Upper lobe of left lung (tissue), 6 donors: ENCODE results near the gene TTC28. TPM values are rescaled to one million over a fixed set of nuclear protein-coding genes. Genes with fewer than 3 reads are reported as not detected.

Experiments used
- ATAC-seq, 2 donors: fragments of 200-7000 bp; cut with Tn5 transposase; one replicate each; pipeline ENCODE4 v1.9.1; 2022; ENCODE audit warnings: mild to moderate bottlenecking in 2 of 2, moderate library complexity in 2 of 2; ENCODE audit not compliant: low FRiP score in 2 of 2
- DNase-seq, 2 donors: peaks; one replicate each; pipeline ENCODE4 v3.0.0-alpha.2; 2019 to 2020
- H3K27ac ChIP-seq, 4 donors: fragments of 200-600 bp; sonication (generic); one replicate each; pipeline ENCODE4 v1.5.1; 2016 to 2019
- H3K27me3 ChIP-seq, 4 donors: fragments of 200-600 bp; sonication (generic); one replicate each; pipeline ENCODE4 v1.5.1; 2017 to 2019
- H3K36me3 ChIP-seq, 4 donors: fragments of 200-600 bp; sonication (generic); one replicate each; pipeline ENCODE4 v1.5.1; 2016 to 2019
- H3K4me1 ChIP-seq, 4 donors: fragments of 200-600 bp; sonication (generic); one replicate each; pipeline ENCODE4 v1.5.1; 2018 to 2019
- H3K4me3 ChIP-seq, 4 donors: fragments of 200-600 bp; sonication (generic); one replicate each; pipeline ENCODE4 v1.5.1; 2017 to 2019; ENCODE audit warnings: mild to moderate bottlenecking in 2 of 4, moderate library complexity in 1 of 4
- H3K9me3 ChIP-seq, 4 donors: fragments of 200-600 bp; sonication (generic); one replicate each; pipeline ENCODE4 v1.5.1; 2018 to 2019
- CTCF ChIP-seq, 6 experiments: fragments of 450-650 bp in 4 of 6; fragments of 200-600 bp in 2 of 6; sonication (generic) in 2 of 6; IDR thresholded peaks; one replicate each; pipeline ENCODE4 v1.5.1; 2016 to 2019; ENCODE audit warnings: antibody characterized with exemption in 6 of 6
- EP300 ChIP-seq, 4 donors: sonication (generic); formaldehyde crosslinking; IDR thresholded peaks; one replicate each; pipeline ENCODE4 v1.5.1; 2017; ENCODE audit warnings: antibody characterized with exemption in 4 of 4, control low read depth in 2 of 4
- POLR2A ChIP-seq, 4 donors: fragments of 450-650 bp; IDR thresholded peaks; one replicate each; pipeline ENCODE4 v1.5.1; 2016 to 2017; ENCODE audit warnings: antibody characterized with exemption in 4 of 4, mild to moderate bottlenecking in 2 of 4
- POLR2AphosphoS5 ChIP-seq, 2 donors: sonication (generic); formaldehyde crosslinking; IDR thresholded peaks; one replicate each; pipeline ENCODE4 v1.5.1; 2017; ENCODE audit warnings: antibody characterized with exemption in 2 of 2
- WGBS, 2 donors: methylation state at CpG; one replicate each; pipeline ENCODE4 v1.1.5; 2017 to 2018; 5-methylcytosine and 5-hydroxymethylcytosine counted together
- total RNA-seq, 6 donors: library from RNA; depleted of rRNA in 4 of 6; stranded (reverse); fragments of >200 nt in 4 of 6; gene quantifications; one replicate each; pipeline versions ENCODE4 v1.1.0 to v1.2.1, GENCODE V29; 2016 to 2021
- donor health status: DM: no; HTN: no; CAD: no; lungs with moderate emphysema.
- donor health status: DM: no; HTN: yes; CAD: no; lungs with severe emphysema.

Gene TTC28
- total RNA-seq, 6 donors from 2014 or later = 30.1 to 69.4 (median 41.4) TPM

GRCh38 chr22:28440592-28441390, 238.8 kb downstream of the TTC28 start:
- TF ChIP-seq CTCF (IDR thresholded peaks at IDR 0.05) (peak in 1 of 6 experiments; percentile 11), POLR2AphosphoS5 (IDR thresholded peaks at IDR 0.05) (no peak), EP300 (IDR thresholded peaks at IDR 0.05) (no peak)
- no peak for DNase-seq
- no peak for ATAC-seq
- H3K4me1 ChIP-seq = peaks cover 6 to 37% (median 27%) of the 10 kb centered on the region in 4 donors
- H3K9me3 ChIP-seq = no peaks in the 10 kb centered on the region
- H3K36me3 ChIP-seq = no peaks in the 10 kb centered on the region
- H3K27me3 ChIP-seq = no peaks in the 10 kb centered on the region
- H3K4me3 ChIP-seq = peak overlapping the region in 3 of 4 donors; percentile 53 to 61 (median 57)
- WGBS, 2 donors = 37 to 41% methylated on average over 4 of the region's 4 CpGs
- peak overlapping the region; percentile 76 to 87 (median 84) for H3K27ac ChIP-seq

GRCh38 chr22:28438183-28438768, 241.4 kb downstream of the TTC28 start:
- no peak for ATAC-seq
- 37 to 49% methylated on average over 1 of the region's 1 CpG for WGBS, 2 donors
- Histone ChIP-seq H3K27ac (no peak overlapping the region), H3K9me3 (no peaks in the 10 kb centered on the region), H3K4me1 (peaks cover 15 to 41% (median 26%) of the 10 kb centered on the region in 4 donors), H3K27me3 (no peaks in the 10 kb centered on the region), H3K36me3 (no peaks in the 10 kb centered on the region), H3K4me3 (no peak overlapping the region)
- DNase-seq = no peak
- TF ChIP-seq CTCF (IDR thresholded peaks at IDR 0.05) (no peak), POLR2A (IDR thresholded peaks at IDR 0.05) (no peak)

GRCh38 chr22:28435982-28436381, 243.7 kb downstream of the TTC28 start:
- ATAC-seq = no peak
- DNase-seq = no peak
- Histone ChIP-seq H3K36me3 (no peaks in the 10 kb centered on the region), H3K27ac (no peak overlapping the region), H3K4me1 (peaks cover 9 to 32% (median 21%) of the 10 kb centered on the region in 4 donors), H3K27me3 (no peaks in the 10 kb centered on the region), H3K9me3 (no peaks in the 10 kb centered on the region), H3K4me3 (no peak overlapping the region)
- WGBS, 2 donors = 68 to 86% methylated on average over 3 of the region's 3 CpGs
- no peak for TF ChIP-seq POLR2AphosphoS5 (IDR thresholded peaks at IDR 0.05)
- TF ChIP-seq EP300 (IDR thresholded peaks at IDR 0.05) = no peak
- no peak for TF ChIP-seq CTCF (IDR thresholded peaks at IDR 0.05)
- no peak for TF ChIP-seq POLR2A (IDR thresholded peaks at IDR 0.05)

- peak in 1 of 2 donors; percentile 43 for ATAC-seq
- 48 to 50% methylated on average over 2 of the region's 2 CpGs for WGBS, 2 donors
- peak in 1 of 2 donors; percentile 75 for DNase-seq
Observed at GRCh38 chr22:28435140-28435768, 244.4 kb downstream of the TTC28 start.

More at GRCh38 chr22:28435140-28435768, 244.4 kb downstream of the TTC28 start:
- no peak overlapping the region for H3K4me3 ChIP-seq
- no peaks in the 10 kb centered on the region for H3K36me3 ChIP-seq
- H3K27ac ChIP-seq = no peak overlapping the region
- no peaks in the 10 kb centered on the region for H3K9me3 ChIP-seq
- TF ChIP-seq EP300 (IDR thresholded peaks at IDR 0.05) (no peak), CTCF (IDR thresholded peaks at IDR 0.05) (no peak), POLR2AphosphoS5 (IDR thresholded peaks at IDR 0.05) (no peak), POLR2A (IDR thresholded peaks at IDR 0.05) (no peak)
- H3K27me3 ChIP-seq = no peaks in the 10 kb centered on the region
- peaks cover 4 to 29% (median 18%) of the 10 kb centered on the region in 4 donors for H3K4me1 ChIP-seq
